Middle frontal gyrus (tissue), 1 donor: ENCODE data around the gene DIS3L.
"Not testable (repeated sequence)": the region's sequence is repeated elsewhere in the genome, so short reads cannot be mapped to it uniquely, and the experiment has no call there.

Source experiments
- DNase-seq: peaks from one replicate; pipeline ENCODE4 v3.0.0-alpha.2; 2015; ENCODE audit warnings: low spot score; ENCODE audit errors: extremely low spot score

The DIS3L gene

GRCh38 chr15:66276546-66276945 lies 16.8 kb upstream of the DIS3L start:
- no peak for DNase-seq

GRCh38 chr15:66278056-66278455 lies 15.3 kb upstream of the DIS3L start:
- no peak for DNase-seq

GRCh38 chr15:66278671-66279070 lies 14.7 kb upstream of the DIS3L start:
- DNase-seq: no peak

GRCh38 chr15:66284271-66284670 lies 9.1 kb upstream of the DIS3L start:
- DNase-seq: no peak

- no peak for DNase-seq
Observed at GRCh38 chr15:66285533-66286280, 7.7 kb upstream of the DIS3L start.

GRCh38 chr15:66287461-66288057 lies 5.8 kb upstream of the DIS3L start:
- peak; percentile 42 for DNase-seq

GRCh38 chr15:66288093-66288492 lies 5.3 kb upstream of the DIS3L start:
- no peak for DNase-seq

GRCh38 chr15:66288551-66289185 lies 4.7 kb upstream of the DIS3L start:
- no peak for DNase-seq

- no peak for DNase-seq
Observed at GRCh38 chr15:66290007-66290406, 3.4 kb upstream of the DIS3L start.

GRCh38 chr15:66290518-66290917 lies 2.9 kb upstream of the DIS3L start:
- no peak for DNase-seq

GRCh38 chr15:66291816-66292570 lies 1.4 kb upstream of the DIS3L start:
- no peak for DNase-seq

GRCh38 chr15:66292571-66293418 lies 573 bp upstream of the DIS3L start:
- DNase-seq: no peak

GRCh38 chr15:66294157-66294931 lies 976 bp downstream of the DIS3L start:
- no peak for DNase-seq

- no peak for DNase-seq
Observed at GRCh38 chr15:66294932-66295235, 1.5 kb downstream of the DIS3L start.

- no peak for DNase-seq
Observed at GRCh38 chr15:66296186-66296585, 2.8 kb downstream of the DIS3L start.

- DNase-seq: no peak
Observed at GRCh38 chr15:66298803-66299251, 5.5 kb downstream of the DIS3L start.

- DNase-seq: no peak
Observed at GRCh38 chr15:66302489-66303278, 9.3 kb downstream of the DIS3L start.

GRCh38 chr15:66304425-66304824 lies 11.1 kb downstream of the DIS3L start:
- DNase-seq: not testable (repeated sequence)

- DNase-seq: no peak
Observed at GRCh38 chr15:66306381-66306780, 13.0 kb downstream of the DIS3L start.

- no peak for DNase-seq
Observed at GRCh38 chr15:66308531-66308930, 15.2 kb downstream of the DIS3L start.
